Measurements from ENCODE around the gene EGFLAM.

Gene EGFLAM
- 0 reads per million in 2 experiments for total RNA-seq

GRCh38 chr5:38258319-38259061 is at the start of gene EGFLAM:
Gene EGFLAM, plus strand, starts transcription at chr5:38258559. Its CDS starts 196 bp downstream, at chr5:38258755.
- DNase-seq (ENCODE audit: low read depth): no peak

GRCh38 chr5:38208782-38209378 is 49.5 kb upstream of the EGFLAM start:
- DNase-seq (ENCODE audit: low read depth): no peak

DNA sequence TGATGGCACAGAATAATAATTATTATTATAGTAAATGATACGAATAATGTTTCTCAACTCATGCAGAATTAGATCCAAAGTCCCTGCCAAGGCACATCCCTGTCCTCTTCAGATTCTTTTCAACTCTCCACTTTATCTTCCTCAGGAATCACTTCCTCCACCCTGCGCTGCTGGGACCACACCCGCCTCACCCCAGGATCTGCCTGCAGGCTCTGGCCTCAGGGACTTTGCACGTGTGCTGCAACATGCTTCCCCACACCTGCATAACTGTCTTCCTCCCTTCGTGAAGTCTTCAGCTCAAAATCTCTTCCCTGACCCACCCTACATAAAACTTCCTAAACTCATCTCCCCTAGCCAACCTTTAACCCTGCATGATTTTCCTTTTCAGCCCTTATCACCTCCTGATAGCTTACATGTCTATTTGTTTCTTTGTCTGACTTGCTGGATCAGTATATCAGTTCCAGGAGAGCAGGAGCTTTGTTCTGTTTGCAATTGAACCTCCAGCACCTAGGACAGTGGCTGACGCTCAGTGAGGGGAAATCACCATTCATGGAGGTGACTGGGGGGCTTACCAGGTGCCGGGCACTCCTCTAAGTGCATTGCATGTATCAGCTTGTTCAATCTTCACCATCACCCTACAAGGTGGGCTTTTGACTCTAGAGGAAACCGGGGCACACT is 47.5 kb upstream of the EGFLAM start:
- DNase-seq (ENCODE audit: low read depth): no peak

DNA sequence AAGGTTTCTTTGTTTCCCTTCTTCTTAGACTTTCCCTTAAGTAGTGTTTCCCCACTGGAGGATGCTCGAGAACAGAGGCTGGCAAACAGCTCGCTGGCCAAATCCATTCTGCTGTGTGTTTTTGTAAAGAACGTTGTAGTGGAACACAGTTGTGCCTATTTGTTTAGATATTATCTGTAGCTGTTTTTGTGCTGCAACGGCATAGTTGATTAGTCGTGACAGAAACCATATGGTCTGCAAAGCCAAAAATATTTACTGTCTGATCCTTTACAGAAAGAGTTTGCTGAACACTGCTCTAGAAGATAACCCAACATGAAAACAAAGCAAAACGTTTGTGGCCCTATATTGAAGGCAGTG is 47.0 kb upstream of the EGFLAM start:
- DNase-seq (ENCODE audit: low read depth): no peak

DNA sequence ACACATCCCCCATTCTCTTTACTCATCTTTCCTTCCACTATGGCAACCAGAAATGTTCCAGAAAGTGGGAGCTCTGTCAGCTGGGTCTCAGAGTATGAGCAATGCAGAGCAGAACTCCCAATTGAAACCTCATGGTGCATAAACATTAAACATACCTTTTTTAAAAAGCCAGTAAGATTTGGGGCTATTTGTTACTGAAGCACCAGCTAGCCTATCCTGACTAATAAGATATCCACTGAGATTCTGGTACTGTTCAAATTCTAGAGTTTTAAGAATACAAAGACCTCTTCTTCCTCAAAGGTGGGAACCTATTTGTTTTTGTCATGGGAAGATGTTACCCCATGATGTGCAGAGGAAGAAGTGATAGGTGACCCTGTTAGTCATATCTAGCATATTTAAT is 46.1 kb upstream of the EGFLAM start:
- no peak for DNase-seq (ENCODE audit: low read depth)

DNA sequence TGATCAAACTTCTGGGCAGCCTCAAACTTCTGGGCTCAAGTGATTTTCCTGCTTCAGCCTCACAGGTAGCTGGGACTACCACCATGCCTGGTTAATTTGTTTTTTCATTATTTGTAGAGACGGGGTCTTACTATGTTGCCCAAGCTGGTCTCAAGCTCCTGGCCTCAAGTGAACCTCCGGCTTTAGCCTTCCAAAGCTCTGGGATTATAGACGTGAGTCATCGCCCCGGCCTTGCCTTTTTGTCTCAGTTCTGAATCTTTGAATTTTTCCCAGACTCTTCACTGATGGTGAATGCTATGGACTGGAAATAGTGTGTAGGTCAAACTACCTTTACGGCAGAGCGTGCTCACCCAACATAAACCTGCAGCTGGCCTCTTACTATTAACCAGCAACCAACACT is 32.3 kb upstream of the EGFLAM start:
- no peak for DNase-seq (ENCODE audit: low read depth)

DNA sequence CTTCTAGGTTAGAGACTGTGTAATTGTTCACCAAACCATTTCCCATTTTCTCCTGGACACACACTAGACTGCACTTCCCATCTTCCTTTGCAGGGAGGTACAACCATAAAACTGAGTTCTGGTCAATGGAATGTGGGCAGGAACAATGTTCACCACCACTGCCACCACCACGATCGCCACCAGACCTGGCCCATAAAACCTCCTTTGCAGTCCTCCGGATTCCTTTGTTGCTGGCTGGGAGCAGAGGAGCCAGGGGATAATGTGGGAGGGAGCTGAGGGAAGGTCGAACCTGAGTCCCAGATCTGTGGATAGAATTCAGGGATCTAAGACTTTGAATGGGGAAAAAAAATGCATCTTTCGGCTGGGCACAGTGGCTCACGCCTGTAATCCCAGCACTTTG is 29.4 kb upstream of the EGFLAM start:
- no peak for DNase-seq (ENCODE audit: low read depth)

DNA sequence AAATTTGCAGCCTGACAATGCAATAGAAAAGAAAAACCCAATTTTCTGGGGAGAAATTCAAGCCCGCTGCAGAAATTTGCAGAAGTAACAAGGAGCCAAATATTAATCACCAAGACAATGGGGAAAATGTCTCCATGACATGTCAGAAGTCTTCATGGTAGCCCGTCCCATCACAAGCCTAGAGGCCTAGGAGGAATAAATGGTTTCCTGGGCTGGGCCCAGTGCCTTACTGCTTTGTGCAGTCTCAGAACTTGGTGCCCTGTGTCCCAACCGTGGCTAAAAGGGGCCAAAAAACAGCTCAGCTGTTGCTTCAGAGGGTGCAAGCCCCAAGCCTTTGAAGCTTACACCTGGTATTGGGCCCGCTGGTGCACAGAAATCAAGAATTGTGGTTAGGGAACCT is 23.6 kb upstream of the EGFLAM start:
- no peak for DNase-seq (ENCODE audit: low read depth)

DNA sequence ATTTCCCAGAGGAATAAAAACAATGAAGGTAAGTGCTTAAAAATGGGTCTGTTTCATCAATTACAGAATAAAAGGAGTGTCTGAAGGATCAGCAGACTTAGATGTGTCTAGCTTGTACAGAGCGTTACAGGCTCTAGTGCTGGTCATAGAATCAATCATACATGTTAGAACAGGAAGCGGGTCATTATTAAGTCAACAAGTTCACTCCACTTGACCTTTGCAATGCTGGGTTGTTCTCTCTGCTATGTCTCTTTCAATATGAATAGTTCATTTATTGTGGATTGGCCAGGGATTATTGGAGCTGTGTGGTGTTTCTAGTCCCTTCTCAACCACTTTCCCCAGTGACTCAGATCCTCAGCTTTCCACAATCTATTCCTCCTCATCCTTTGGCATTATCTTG is 20.7 kb upstream of the EGFLAM start:
- no peak for DNase-seq (ENCODE audit: low read depth)

- DNase-seq (ENCODE audit: low read depth): no peak
Measured at GRCh38 chr5:38240212-38240611, 18.1 kb upstream of the EGFLAM start.

DNA sequence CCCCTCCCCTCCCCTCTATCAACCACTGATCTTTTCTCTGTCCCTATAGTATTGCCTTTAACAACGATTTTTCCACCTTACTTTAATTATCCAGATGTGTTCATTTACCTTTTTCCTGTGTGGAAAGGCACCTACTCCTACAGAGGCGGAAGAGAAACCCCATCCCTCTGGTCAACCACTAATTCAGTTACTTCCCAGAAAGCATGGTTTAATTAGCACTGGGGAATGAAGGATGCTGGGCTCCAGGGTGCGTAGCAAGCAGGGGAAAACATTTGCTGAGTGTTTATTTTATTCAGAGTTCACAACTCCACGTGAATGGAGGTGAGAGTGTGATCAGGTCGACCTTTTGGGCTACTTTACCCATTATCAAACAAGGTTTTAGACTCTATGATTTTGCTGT is 16.7 kb upstream of the EGFLAM start:
- DNase-seq (ENCODE audit: low read depth): no peak

GRCh38 chr5:38245307-38245706 is 13.1 kb upstream of the EGFLAM start:
- no peak for DNase-seq (ENCODE audit: low read depth)

DNA sequence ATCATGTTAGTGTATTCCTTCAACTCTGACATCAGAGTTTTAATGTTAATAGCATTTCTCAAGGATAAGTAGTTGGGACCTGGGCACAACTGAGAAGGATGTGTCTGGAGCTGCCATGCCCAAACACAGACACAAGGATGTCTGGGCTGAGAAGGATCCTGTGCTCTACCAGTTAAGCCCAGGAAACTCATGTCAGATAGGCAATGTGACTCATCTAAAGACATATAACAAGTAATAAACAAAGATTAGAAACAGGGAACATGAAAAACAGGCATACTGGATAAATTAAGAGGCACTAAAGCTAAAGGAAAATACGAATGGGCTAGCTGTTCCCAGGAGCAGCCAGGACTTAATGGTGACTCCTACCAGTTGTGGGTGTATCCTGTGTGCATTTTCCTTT is 9.1 kb upstream of the EGFLAM start:
- DNase-seq (ENCODE audit: low read depth): no peak

GRCh38 chr5:38249812-38250211 is 8.5 kb upstream of the EGFLAM start:
- no peak for DNase-seq (ENCODE audit: low read depth)

GRCh38 chr5:38250763-38251448 is 7.5 kb upstream of the EGFLAM start:
- DNase-seq (ENCODE audit: low read depth): no peak

DNA sequence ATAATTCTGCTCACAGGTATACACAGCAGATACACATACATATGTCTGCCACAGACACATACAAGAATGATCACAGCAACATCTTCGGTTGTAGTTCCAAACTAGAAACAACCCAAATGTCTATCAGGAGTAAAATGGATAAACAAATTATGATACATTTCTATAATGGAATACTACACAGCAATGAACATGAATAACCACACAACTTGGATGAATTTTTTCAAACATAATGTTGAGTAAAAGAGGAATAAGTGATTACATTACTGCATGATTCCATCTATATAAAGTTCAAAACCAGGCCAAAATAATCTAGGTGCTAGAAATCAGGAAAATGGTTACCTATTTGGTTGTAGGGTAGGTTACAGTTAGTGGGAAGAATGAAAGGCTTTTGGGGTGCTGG is 4.6 kb upstream of the EGFLAM start:
- DNase-seq (ENCODE audit: low read depth): no peak

DNA sequence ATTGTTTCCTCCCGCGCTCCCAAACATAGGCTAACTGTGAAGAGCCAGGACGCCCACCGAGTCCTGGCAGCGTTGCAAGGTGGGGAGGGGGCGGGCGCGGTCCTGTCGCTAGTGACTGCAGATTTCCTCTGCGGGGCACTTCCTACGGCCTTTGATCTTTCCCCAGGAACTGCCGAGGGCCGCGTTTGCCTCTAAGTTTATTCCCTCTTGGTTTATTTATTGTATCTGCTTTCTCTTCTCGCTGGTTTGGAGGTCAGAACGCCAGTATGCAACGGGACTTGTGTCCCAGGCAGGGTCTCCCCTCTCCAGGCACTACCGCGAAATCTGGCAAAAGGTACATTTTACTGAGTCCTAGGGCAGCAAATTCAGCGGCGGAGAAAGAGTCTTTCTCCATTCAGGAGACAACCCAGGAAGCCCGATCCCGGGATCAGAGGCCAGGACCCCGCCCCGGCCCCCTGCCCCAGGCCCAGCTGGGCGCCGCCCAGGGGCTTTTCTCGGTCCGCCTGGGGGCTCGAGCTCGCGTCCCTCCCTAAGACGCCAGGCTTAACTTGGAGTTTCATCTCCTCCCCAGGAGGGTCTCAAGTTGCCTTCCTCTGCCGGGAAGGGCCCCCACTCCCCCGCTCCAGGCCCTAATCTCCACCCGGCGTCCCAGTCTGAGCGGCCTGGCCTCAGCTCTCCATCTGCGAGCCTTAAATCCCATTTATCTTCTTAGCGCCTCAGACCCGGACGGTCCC is 884 bp upstream of the EGFLAM start:
- DNase-seq (ENCODE audit: low read depth): no peak

DNA sequence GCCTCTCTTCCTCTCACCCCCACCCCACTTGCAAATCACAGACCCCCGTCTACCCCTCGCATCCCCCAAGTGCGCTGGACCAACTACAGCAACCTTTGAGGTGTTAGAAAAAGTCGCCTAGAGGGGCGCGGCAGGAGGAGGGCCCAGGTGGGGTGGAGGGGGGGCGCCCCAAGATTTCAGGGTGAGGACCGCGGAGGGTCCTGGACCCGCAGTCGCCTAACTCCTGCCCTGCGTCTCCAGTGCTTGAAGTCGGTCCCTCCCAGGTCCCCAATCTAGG is 379 bp upstream of the EGFLAM start:
- no peak for DNase-seq (ENCODE audit: low read depth)

GRCh38 chr5:38259062-38259808 is 876 bp downstream of the EGFLAM start:
- no peak for DNase-seq (ENCODE audit: low read depth)

- DNase-seq (ENCODE audit: low read depth): no peak
Measured at GRCh38 chr5:38259809-38260160, 1.4 kb downstream of the EGFLAM start.

DNA sequence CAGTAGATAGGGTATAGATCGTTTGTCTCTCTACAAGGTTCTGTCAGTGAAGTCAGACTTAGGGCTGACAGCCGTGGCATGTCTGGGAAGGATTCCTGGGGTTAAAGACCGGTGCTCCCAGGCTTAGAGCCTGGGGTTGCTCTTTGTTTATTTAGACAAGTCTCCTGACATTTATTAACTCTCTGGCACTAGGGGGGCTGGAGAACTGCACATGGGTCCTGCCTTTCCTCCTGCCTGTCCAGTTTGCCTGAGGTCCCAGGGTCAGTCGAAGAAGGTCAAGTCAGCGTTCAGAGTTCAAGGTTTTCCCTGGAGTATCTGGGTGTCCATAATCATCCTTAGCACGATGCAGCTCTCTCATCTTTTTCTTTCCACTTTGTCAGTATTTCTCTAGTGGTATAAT is 5.6 kb downstream of the EGFLAM start:
- no peak for DNase-seq (ENCODE audit: low read depth)

All from T follicular helper cell (primary cell).